PFSK-1 (cell line): ENCODE results near the gene TMEM223.

Source experiments
- POLR2AphosphoS5 ChIP-seq: IDR thresholded peaks from 2 replicates; pipeline ENCODE4 v1.6.1; 2012; ENCODE audit warnings: low read depth, mild to moderate bottlenecking, control low read depth, low read length, moderate library complexity
- TF ChIP-seq, protein P1 (sequence below), 2 experiments: IDR thresholded peaks; 2 replicates each; pipeline versions ENCODE4 v1.6.1 to v1.8.0; 2011 to 2012; ENCODE audit warnings: low read depth in 2 of 2, low read length in 2 of 2, control low read depth in 1 of 2, inconsistent platforms in 1 of 2, mild to moderate bottlenecking in 1 of 2, moderate library complexity in 1 of 2; ENCODE audit not compliant: insufficient read depth in 1 of 2

DNA sequence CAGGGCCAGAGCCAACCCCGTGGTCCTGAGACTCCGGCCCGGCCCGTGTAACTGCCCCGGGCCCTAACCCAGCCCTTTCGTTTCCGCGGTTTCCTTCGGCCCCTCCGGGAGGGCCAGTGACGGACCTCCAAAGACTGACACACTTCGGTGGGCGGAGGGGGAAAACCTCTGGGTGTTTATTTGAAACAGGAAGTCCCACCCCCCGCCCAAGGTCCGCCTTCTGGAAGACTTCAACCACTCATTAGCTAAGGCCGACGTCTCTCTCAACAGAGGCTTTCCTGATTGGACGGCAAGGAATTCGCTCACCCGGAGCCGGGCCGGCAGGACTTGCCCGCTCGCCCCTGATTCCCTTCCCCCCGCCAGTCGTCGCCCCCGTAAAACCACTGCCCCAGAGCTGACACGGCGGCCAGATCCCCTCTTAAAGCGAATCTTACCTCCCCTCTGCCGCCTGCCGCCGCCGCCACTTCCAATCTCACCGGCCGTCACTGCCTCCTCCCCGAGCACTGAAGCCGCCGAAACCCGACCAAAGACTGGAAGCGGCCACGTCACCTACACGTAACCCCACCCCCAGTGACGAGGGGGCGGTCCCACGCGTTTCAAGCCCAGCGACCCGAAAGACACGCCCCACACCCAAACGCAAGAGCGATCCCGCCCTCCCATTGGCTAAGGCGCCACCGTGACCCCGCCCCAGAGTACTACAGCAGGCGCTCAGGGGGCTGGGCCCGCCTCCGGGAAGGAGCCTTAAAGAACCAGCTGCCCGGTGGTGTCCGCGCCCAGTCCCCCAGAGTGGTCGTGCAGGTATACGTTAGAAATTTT lies 39.9 kb upstream of the TMEM223 start, which contains the start of gene STX5:
- TF ChIP-seq, protein P1, sequence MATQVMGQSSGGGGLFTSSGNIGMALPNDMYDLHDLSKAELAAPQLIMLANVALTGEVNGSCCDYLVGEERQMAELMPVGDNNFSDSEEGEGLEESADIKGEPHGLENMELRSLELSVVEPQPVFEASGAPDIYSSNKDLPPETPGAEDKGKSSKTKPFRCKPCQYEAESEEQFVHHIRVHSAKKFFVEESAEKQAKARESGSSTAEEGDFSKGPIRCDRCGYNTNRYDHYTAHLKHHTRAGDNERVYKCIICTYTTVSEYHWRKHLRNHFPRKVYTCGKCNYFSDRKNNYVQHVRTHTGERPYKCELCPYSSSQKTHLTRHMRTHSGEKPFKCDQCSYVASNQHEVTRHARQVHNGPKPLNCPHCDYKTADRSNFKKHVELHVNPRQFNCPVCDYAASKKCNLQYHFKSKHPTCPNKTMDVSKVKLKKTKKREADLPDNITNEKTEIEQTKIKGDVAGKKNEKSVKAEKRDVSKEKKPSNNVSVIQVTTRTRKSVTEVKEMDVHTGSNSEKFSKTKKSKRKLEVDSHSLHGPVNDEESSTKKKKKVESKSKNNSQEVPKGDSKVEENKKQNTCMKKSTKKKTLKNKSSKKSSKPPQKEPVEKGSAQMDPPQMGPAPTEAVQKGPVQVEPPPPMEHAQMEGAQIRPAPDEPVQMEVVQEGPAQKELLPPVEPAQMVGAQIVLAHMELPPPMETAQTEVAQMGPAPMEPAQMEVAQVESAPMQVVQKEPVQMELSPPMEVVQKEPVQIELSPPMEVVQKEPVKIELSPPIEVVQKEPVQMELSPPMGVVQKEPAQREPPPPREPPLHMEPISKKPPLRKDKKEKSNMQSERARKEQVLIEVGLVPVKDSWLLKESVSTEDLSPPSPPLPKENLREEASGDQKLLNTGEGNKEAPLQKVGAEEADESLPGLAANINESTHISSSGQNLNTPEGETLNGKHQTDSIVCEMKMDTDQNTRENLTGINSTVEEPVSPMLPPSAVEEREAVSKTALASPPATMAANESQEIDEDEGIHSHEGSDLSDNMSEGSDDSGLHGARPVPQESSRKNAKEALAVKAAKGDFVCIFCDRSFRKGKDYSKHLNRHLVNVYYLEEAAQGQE (IDR thresholded peaks at IDR 0.05; ENCODE audit: insufficient read depth in 1 of 2, low read depth in 2 of 2, low read length in 2 of 2) = no peak
- peak; percentile 98 for TF ChIP-seq POLR2AphosphoS5
